A673 (cell line): ENCODE data around the gene DNAJB13. TPM values are rescaled to one million over a fixed set of nuclear protein-coding genes. Genes with fewer than 3 reads are reported as not detected.

Experiments
- BruUV-seq: library from RNA; stranded (reverse); fragments of 400-500 nt; replicated peaks from 2 replicates; lab custom pipeline; 2021; lab: Mats Ljungman, UMichigan
- CTCF ChIA-PET: fragments of 300-600 bp; sonication (Branson Sonifier 250); formaldehyde crosslinking; loops from one replicate; lab custom pipeline; 2022; ENCODE audit warnings: antibody characterized with exemption; lab: Charles Lee
- POLR2A ChIA-PET: fragments of 300-600 bp; sonication (Branson Sonifier 250); formaldehyde crosslinking; loops from one replicate; lab custom pipeline; 2022; ENCODE audit warnings: antibody characterized with exemption; ENCODE audit not compliant: low non-redundant PET; lab: Charles Lee
- DNase-seq: peaks from one replicate; pipeline ENCODE4 v3.0.0-alpha.2; 2015; ENCODE audit warnings: low spot score
- H3K27ac ChIP-seq: fragments of 200-600 bp; sonication (generic); 2 replicates; pipeline ENCODE4 v1.5.1; 2016; ENCODE audit warnings: mixed run types, low read depth, mild to moderate bottlenecking, mixed read lengths, antibody characterized with exemption, low read length; ENCODE audit not compliant: poor library complexity, severe bottlenecking
- H3K27me3 ChIP-seq: fragments of 200-600 bp; sonication (generic); replicated peaks from 2 replicates; pipeline ENCODE4 v1.6.1; 2017; ENCODE audit warnings: mixed run types, low read depth, mild to moderate bottlenecking, mixed read lengths, antibody characterized with exemption, low read length; ENCODE audit not compliant: insufficient read depth, poor library complexity
- H3K36me3 ChIP-seq: fragments of 200-600 bp; sonication (generic); 2 replicates; pipeline ENCODE4 v1.6.1; 2016; ENCODE audit warnings: mixed run types, mild to moderate bottlenecking, mixed read lengths, antibody characterized with exemption, low read length; ENCODE audit not compliant: insufficient read depth, poor library complexity, severe bottlenecking
- H3K4me1 ChIP-seq: fragments of 200-600 bp; sonication (generic); 2 replicates; pipeline ENCODE4 v1.6.1; 2017; ENCODE audit warnings: mixed run types, mild to moderate bottlenecking, mixed read lengths, antibody characterized with exemption, low read length; ENCODE audit not compliant: insufficient read depth, poor library complexity, severe bottlenecking
- H3K4me3 ChIP-seq: fragments of 200-600 bp; sonication (generic); 2 replicates; pipeline ENCODE4 v1.5.1; 2016; ENCODE audit warnings: low read depth, mixed run types, mild to moderate bottlenecking, mixed read lengths, low read length; ENCODE audit not compliant: poor library complexity, severe bottlenecking
- H3K9me3 ChIP-seq: fragments of 200-600 bp; sonication (generic); 2 replicates; pipeline ENCODE4 v1.6.1; 2016; ENCODE audit warnings: mixed run types, low read depth, mild to moderate bottlenecking, mixed read lengths, antibody characterized with exemption, low read length; ENCODE audit not compliant: poor library complexity, severe bottlenecking
- EZH2 ChIP-seq: fragments of 200-600 bp; sonication (generic); IDR thresholded peaks from 2 replicates; pipeline ENCODE4 v1.6.1; 2017; ENCODE audit warnings: borderline replicate concordance, low read depth, mild to moderate bottlenecking, mixed read lengths, antibody characterized with exemption, low read length; ENCODE audit not compliant: poor library complexity, severe bottlenecking
- intact Hi-C: fragments of 100-400 bp; cut with micrococcal nuclease; formaldehyde crosslinking; loops from one replicate; pipeline ENCODE4 v1.10.0; 2022; ENCODE audit not compliant: unreplicated experiment
- total RNA-seq: library from RNA; stranded (reverse); gene quantifications from 2 replicates; pipeline ENCODE4 v1.2.3, GENCODE V29; 2021
- TF ChIP-seq, protein P1 (sequence below): fragments of 300-800, 200-600 bp; sonication (generic); conservative IDR thresholded peaks from 2 replicates; pipeline ENCODE4 v1.5.1; 2017; ENCODE audit warnings: low read depth, mild to moderate bottlenecking, antibody characterized with exemption, low read length, moderate library complexity, mixed read lengths

DNAJB13 gene
- total RNA-seq, 1 experiment from 2014 or later, result 0.41 TPM

DNA sequence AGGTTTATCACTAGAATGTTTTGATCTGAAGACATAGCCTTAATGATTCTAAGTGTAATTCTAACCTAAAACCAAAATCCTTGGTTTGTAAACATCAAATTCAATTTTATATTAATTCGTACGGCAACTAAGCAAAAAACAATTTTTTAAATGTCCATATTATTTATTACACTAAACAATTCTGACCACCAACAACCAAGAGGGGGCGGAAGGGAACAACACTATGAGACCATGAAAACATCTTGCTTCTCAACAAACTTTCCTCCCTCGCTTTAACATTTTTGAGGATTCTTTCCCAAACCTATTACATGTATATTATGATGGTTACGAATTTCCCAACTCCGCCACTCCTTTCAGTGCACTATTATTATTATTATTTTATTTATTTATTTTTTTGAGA is 38.3 kb downstream of the DNAJB13 start:
- ChIA-PET CTCF (no interaction called here), POLR2A (no interaction called here)
- no peak for DNase-seq
- H3K9me3 ChIP-seq, result no peaks in the 10 kb centered on the region
- H3K27ac ChIP-seq, result no peak overlapping the region
- intact Hi-C loops, result no loop called here
- TF ChIP-seq, protein P1, sequence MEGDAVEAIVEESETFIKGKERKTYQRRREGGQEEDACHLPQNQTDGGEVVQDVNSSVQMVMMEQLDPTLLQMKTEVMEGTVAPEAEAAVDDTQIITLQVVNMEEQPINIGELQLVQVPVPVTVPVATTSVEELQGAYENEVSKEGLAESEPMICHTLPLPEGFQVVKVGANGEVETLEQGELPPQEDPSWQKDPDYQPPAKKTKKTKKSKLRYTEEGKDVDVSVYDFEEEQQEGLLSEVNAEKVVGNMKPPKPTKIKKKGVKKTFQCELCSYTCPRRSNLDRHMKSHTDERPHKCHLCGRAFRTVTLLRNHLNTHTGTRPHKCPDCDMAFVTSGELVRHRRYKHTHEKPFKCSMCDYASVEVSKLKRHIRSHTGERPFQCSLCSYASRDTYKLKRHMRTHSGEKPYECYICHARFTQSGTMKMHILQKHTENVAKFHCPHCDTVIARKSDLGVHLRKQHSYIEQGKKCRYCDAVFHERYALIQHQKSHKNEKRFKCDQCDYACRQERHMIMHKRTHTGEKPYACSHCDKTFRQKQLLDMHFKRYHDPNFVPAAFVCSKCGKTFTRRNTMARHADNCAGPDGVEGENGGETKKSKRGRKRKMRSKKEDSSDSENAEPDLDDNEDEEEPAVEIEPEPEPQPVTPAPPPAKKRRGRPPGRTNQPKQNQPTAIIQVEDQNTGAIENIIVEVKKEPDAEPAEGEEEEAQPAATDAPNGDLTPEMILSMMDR, result 0 out of 2 replicates have a peak, but pooled peaks have one; percentile 25
- TF ChIP-seq EZH2, result no peak
- H3K27me3 ChIP-seq, result no peaks in the 10 kb centered on the region
- no peak overlapping the region for H3K4me3 ChIP-seq
- H3K4me1 ChIP-seq, result peaks cover 1% of the 10 kb centered on the region
- no TSS peak for BruUV-seq
- no peaks in the 10 kb centered on the region for H3K36me3 ChIP-seq

DNA sequence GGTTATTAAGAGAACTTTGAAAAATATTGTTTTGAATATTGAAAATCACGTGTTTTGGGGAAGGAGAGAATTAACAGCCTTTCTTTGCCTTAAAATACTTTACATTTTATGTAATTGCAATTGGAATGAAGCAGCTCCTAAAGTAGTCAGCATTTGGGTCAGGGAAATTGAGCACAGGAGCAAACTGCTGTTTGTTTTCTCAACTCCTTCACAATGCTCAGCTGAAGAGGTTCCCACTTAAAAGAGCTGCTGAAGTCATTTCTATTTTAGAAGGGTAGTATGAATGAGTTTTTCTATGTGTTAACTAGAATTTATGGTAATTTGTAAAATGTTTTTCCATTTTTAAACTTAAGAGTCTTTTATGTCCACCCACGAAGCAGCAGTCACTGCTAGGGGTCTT is 39.9 kb downstream of the DNAJB13 start:
- ChIA-PET CTCF (no interaction called here), POLR2A (no interaction called here)
- H3K9me3 ChIP-seq, result no peaks in the 10 kb centered on the region
- TF ChIP-seq, protein P1, result no peak
- no peak for TF ChIP-seq EZH2
- H3K4me1 ChIP-seq, result no peaks in the 10 kb centered on the region
- DNase-seq, result no peak
- no peak overlapping the region for H3K27ac ChIP-seq
- BruUV-seq, result no TSS peak
- H3K27me3 ChIP-seq, result no peaks in the 10 kb centered on the region
- intact Hi-C loops, result no loop called here
- H3K4me3 ChIP-seq, result no peak overlapping the region
- H3K36me3 ChIP-seq, result no peaks in the 10 kb centered on the region

GRCh38 chr11:73991471-73992006 is 40.7 kb downstream of the DNAJB13 start:
- Histone ChIP-seq H3K4me1 (no peaks in the 10 kb centered on the region), H3K27ac (no peak overlapping the region), H3K27me3 (no peaks in the 10 kb centered on the region), H3K36me3 (no peaks in the 10 kb centered on the region), H3K4me3 (no peak overlapping the region), H3K9me3 (no peaks in the 10 kb centered on the region)
- intact Hi-C loops, result no loop called here
- DNase-seq, result no peak
- BruUV-seq, result no TSS peak
- ChIA-PET CTCF (no interaction called here), POLR2A (no interaction called here)
- TF ChIP-seq, protein P1, result no peak
- no peak for TF ChIP-seq EZH2
